Measurements from ENCODE around the gene CLCN3.
"Not testable (repeated sequence)": the region's sequence is repeated elsewhere in the genome, so short reads cannot be mapped to it uniquely, and the experiment has no call there.

The CLCN3 gene

GRCh38 chr4:169618286-169618685 is 2.1 kb upstream of the CLCN3 start:
- DNase-seq: no peak

GRCh38 chr4:169618986-169619385 is 1.4 kb upstream of the CLCN3 start:
- DNase-seq: no peak

- DNase-seq: peak; percentile 29 to 55
Measured at GRCh38 chr4:169619518-169619957, 840 bp upstream of the CLCN3 start.

GRCh38 chr4:169620880-169621248 is 486 bp downstream of the CLCN3 start:
- peak; percentile 19 to 26 for DNase-seq

GRCh38 chr4:169621731-169622492 is 1.5 kb downstream of the CLCN3 start:
- DNase-seq: peak in 1 of 2 donors; percentile 27

GRCh38 chr4:169622566-169622965 is 2.2 kb downstream of the CLCN3 start:
- no peak for DNase-seq

- not testable (repeated sequence) for DNase-seq
Measured at GRCh38 chr4:169624012-169624411, 3.6 kb downstream of the CLCN3 start.

GRCh38 chr4:169625886-169626285 is 5.5 kb downstream of the CLCN3 start:
- DNase-seq: no peak

GRCh38 chr4:169626331-169627282 is 6.2 kb downstream of the CLCN3 start:
- DNase-seq: no peak

- no peak for DNase-seq
Measured at GRCh38 chr4:169627307-169627706, 6.9 kb downstream of the CLCN3 start.

GRCh38 chr4:169628579-169628978 is 8.2 kb downstream of the CLCN3 start:
- DNase-seq: no peak

- no peak for DNase-seq
Measured at GRCh38 chr4:169630069-169630468, 9.7 kb downstream of the CLCN3 start.

- DNase-seq: no peak
Measured at GRCh38 chr4:169632896-169633295, 12.5 kb downstream of the CLCN3 start.

- DNase-seq: no peak
Measured at GRCh38 chr4:169634975-169635374, 14.6 kb downstream of the CLCN3 start.

GRCh38 chr4:169640261-169640870 is 20.0 kb downstream of the CLCN3 start:
- DNase-seq: no peak

- DNase-seq: no peak
Measured at GRCh38 chr4:169644802-169645201, 24.4 kb downstream of the CLCN3 start.

GRCh38 chr4:169645627-169646026 is 25.2 kb downstream of the CLCN3 start:
- no peak for DNase-seq

- no peak for DNase-seq
Measured at GRCh38 chr4:169649545-169650226, 29.3 kb downstream of the CLCN3 start.

GRCh38 chr4:169650227-169650936 is 30.0 kb downstream of the CLCN3 start:
- no peak for DNase-seq

GRCh38 chr4:169652535-169652934 is 32.2 kb downstream of the CLCN3 start:
- no peak for DNase-seq

GRCh38 chr4:169655401-169655800 is 35.0 kb downstream of the CLCN3 start:
- no peak for DNase-seq

GRCh38 chr4:169657470-169658107 is 37.2 kb downstream of the CLCN3 start:
- no peak for DNase-seq
